Measurements from ENCODE around the gene IGF2.

DNA sequence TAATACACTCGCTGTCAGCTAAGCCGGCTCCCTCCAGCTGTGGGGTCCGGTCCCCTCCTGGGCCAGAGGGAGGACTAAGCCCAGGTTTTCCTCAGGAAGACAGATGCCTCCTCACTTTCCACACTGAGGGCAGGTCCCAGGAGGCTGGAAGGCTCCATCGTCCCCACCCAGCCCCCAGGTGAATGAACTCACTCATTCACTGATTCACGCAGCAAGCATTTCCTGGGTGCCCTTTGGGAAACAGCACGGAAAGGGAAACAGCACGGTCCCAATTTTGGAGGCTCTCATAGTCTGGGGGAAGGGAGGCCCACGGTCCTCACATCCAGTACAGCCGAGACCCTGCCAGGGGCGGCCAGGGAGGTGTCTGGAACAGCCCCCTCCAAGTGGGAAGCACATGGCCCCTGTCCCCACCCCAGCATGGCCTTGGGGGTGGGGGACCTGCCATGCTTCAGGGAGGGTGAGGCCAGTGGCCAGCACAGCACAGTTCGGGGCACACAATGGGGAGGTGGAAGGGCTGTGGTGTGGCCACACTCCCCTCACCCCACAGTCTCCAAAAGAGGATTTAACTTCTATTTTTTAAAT is 41.7 kb upstream of the IGF2 start:
- TF ChIP-seq, protein P1, sequence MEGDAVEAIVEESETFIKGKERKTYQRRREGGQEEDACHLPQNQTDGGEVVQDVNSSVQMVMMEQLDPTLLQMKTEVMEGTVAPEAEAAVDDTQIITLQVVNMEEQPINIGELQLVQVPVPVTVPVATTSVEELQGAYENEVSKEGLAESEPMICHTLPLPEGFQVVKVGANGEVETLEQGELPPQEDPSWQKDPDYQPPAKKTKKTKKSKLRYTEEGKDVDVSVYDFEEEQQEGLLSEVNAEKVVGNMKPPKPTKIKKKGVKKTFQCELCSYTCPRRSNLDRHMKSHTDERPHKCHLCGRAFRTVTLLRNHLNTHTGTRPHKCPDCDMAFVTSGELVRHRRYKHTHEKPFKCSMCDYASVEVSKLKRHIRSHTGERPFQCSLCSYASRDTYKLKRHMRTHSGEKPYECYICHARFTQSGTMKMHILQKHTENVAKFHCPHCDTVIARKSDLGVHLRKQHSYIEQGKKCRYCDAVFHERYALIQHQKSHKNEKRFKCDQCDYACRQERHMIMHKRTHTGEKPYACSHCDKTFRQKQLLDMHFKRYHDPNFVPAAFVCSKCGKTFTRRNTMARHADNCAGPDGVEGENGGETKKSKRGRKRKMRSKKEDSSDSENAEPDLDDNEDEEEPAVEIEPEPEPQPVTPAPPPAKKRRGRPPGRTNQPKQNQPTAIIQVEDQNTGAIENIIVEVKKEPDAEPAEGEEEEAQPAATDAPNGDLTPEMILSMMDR (IDR thresholded peaks at IDR 0.05), result no peak
- TF ChIP-seq POLR2A (IDR thresholded peaks at IDR 0.05), result no peak

Data from testis (tissue), 2 donors.